HG03196 (cell line): Measurements from ENCODE around the gene SPPL3.
"Not testable (repeated sequence)": the region's sequence is repeated elsewhere in the genome, so short reads cannot be mapped to it uniquely, and the experiment has no call there.

Experiments
- ATAC-seq: cut with Tn5 transposase; IDR thresholded peaks from one replicate; pipeline ENCODE4 v1.9.1; 2021; ENCODE audit not compliant: unreplicated experiment

SPPL3 gene

DNA sequence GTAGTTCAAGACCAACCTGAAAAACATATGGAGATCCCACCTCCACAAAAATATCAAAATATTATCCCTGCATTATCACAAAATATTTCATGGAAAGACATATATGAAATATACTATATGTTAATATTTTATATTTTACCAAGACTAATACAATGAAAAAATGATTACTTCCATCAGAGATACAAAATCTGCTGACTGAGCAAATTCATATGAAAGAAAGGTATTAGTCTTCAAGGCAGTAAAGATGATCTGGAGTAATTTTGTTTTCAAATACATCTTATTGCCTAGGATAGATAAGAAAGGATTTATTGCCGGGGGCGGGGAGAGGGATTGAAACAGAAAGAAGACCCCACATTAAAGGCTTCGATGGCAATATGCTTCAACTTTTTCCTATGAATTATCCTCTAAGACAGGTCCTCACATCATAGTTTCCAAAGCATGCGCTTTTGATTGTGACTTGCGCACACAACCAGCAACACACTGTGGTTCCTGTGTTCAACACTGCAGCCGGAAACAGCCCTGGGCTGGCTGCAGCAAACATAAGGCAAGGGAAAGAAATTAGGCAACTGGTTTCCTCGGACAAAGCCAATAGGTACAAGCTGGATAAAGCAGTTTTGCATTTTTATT is 83.2 kb downstream of the SPPL3 start:
- ATAC-seq, result no peak

DNA sequence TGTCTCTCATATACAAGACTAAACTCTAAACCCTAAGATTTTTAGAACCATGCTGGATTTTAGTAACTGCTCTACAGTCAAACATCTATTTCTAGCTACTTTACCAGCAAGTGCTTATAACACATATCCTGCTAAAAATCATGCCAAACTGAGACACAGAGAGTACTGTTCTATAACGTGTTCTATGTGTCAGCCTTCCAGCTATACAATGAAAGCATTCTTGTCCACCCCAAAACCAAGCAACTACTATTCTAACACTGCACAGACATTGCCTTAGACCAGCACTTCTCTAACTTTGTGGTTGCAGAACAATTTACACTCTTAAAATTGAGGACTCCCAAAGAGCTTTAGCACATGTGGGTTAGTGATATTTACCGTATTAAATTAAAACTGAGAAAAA is 85.7 kb downstream of the SPPL3 start:
- no peak for ATAC-seq

DNA sequence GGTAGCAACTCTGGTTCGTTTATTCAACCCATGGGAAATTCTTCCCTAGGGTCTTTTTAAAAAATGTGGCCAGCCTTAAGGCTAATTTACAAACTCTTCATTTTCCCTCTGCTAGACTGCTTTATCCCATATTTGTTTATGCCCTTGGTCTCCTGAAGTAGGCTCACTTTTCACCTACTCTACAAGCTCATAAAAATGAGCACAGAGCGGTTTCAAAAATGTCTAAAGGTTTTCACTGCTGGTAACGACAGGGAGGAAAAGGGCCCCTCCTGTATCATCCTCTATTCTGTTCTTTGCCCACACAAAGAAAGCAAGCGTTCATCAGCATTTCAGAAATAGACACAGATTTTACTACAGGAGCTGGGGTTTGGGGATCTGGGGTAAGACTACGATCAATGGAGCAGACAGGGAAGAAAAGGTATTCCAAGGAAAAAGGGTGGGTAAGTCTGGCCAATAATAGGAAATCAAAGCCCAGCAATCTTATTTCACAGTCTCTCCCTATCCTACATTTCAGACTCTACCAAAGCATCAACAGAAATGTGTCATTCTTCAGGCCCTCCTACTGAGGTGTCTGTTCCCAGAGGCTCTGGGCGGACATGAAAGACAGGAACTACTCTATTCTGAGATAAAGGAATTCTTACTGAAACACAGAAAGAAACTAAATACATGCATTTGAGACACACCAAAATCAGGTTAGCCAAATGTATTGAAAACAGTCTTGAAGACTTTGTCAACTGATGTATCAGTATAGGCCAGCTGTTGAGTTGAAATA is 86.4 kb downstream of the SPPL3 start:
- no peak for ATAC-seq

DNA sequence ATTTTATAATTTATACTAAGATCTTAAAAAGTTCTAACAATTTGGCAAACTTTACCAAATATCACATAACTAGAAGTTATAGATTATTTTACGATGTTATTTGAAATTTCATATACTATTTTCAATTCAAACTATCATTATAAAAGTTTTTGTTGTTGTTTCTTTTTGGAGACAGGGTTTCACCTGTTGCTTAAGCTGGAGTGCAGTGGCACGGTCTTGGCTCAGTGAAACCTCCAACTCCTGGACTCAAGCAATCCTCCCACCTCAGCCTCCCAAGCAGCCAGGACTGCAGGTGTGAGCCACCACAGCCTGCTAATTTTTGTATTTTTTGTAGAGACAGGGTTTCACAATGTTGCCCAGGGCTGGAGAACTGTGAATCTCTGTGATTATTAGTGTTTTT is 87.8 kb downstream of the SPPL3 start:
- ATAC-seq, result no peak

DNA sequence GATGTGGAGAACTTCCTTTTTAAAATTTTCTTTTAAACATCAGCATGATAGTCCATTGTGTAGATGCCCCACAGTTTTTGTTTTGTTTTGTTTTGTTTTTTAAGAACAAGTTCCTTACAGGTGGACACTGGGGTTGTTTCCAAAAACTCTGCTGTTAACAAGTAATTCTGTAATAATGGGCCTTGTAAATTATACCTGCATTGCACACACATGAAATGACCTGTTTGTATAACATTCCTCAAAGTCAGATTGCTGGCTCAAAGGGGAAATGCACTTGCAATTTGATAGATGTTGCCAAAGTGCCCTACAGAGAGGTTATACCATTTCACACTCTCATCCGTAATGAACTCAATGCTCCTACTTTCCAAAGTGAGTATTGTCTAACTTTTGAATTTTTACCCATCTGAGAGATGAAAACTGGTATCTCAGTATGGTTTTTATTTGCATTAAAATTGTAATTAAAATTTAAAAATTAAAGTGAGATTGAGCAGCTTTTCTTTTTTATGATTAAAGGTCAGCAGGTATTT is 89.2 kb downstream of the SPPL3 start:
- ATAC-seq, result no peak

DNA sequence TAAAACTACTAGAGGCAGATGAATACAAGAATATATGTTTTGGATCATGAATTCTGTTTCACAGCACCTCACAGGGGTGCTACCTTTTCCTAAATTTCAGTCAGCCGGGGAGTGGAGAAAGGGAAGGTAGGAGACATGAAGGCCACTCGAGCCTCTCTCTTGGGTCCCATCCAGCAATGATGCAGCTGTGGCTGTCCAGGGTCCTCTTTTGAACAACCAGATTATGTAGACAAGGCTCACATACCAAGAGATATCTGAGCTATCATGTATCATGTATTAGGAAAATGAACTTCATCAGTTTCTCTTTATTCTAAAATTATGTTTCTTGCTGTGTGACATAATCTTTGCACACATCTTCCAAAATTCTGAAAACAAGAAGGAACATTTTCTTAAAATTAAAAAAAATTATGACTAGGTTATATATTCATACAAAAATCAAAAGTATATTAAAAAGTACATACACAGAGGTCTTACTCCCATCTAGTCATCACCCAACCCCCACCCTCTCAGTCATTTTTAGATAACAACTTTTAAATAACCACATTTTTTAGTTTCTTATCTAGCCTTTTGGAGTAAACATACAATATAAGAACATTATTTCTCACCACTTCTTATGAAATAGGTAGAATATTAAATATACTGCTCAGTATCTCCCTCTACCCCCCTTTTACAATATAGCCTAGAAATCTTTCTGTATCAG is 89.8 kb downstream of the SPPL3 start:
- no peak for ATAC-seq

DNA sequence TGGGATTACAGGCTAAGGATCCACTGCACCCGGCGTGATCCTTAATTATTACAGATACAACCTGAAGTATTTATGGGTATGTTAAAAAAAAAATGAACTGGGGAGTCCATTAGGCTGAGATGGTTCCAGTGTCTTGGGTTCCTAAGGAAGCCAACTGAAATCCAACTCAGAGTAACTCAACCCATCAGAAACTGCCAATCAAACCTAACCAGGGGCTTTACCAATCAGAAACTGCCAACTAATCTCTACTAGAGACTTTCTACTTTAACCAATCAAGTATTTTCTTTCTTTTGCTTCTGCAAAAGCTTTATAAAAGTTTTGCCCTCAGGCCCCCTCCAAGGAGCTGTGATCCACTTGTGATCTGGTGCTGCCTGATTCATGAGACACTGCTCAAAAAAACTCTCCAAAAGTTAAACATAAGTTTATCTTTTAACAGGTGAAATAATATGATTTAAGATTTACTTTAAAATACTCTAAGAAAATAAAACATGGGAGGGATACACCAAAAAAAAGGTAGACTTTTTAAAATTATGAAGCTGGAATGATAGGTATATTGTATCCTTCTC is 90.5 kb downstream of the SPPL3 start:
- ATAC-seq, result no peak

DNA sequence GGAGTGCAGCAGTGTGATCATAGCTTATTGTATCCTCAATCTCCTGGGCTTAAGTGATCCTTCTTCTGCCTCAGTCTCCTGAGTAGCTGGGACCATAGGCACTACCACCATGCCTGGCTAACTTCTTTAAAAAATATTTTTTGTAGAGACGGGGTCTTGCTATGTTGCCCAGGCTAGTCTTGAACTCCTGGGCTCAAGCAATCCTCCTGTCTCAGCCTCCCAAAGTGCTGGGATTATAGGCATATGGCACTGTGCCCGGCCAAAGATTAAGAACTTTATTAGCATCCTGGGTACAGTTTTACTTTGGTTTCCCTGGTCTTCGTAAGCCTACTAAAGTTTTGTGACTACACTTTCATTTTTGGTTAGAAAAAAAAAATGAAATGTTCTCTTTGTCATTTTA is 94.1 kb downstream of the SPPL3 start:
- no peak for ATAC-seq

DNA sequence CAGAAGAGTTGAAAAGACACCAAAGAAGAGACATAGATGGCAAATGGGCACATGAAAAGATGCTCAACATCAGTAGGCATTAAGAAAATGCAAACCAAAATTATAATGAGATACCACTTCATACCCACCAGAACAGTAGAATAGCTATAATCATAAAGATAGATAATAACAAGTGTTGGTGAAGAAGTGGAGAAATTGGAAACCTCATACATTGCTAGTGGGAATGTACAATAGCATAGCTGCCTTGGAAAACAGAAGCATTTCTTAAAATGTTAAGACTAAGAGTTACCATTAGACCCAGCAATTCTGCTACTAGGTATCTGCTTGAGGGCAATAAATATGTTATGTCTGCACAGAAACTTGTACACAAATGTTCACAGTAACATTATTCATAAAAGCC is 99.7 kb downstream of the SPPL3 start:
- ATAC-seq, result no peak

DNA sequence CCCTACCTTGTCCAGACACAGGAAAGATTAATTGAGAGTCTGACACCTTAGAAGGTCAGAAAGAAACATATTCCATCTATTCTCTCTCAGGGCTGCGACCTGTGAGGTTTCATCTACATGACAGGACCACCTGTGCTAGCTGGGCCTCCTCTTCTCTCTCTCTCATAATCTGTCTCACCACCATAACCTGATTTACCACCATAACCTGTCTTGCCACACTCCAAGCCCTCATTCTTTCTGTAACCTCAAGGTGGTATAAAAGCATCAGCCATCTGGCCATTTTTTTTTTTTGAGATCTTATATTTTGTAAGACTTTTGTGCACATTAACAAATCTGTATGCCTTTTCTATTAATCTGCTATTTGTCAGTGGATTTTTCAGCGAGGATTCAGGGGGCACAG is 103.0 kb downstream of the SPPL3 start:
- ATAC-seq, result no peak

DNA sequence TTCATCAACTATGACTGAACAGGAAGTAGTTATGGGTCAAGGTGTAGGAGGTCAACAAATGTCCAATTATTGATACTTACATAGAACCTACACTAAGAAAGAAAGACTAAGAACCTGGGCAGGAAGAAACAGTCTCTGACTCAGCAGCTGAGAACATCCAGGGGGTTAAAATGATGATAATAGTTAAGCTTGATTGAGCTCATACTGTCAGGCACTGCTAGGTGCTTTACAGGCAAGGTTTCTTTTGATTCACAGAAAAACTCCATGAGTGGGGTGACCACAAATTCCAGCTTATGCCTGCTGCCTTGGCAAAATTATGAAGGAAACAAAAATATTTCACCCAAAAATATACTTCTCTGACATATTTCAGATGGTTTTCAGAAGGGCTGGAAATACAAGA is 103.5 kb downstream of the SPPL3 start:
- ATAC-seq, result no peak

DNA sequence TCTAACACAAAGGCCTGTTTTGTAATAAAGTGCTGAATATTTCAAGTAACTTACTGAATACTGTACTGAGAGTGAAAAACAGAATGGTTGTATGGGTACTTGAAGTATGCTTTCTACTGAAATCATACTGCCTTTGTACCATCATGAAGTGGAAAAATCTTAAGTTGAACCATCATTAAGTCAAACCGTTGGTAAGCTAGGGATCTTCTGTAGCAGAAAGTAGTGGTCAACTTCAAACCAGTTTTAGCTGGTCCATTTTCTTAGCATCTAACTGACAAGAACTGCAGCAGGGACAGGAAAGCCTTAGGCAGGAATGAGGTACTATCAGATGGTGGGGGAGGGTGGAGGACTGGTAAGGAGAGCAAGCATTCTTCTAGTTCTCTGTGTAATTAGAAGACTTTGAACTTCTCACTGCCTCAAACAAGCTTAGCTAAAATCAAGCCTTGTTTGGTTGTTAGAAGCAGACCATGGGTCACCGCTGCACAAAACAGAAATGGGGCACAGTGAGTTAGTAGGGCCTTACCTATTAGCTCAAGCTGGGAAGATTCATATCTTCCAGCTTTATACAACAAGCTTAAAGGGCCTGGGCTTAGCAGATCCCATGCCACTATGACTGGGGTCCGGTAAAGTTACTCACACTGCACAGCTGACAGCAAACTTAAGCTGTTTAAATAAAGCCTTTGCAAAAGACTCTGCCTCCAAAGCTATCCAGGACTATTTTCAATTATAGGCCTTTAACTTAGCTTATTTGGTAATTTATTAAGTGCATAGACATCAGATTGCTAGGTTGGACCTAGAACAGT is 104.7 kb downstream of the SPPL3 start:
- no peak for ATAC-seq

DNA sequence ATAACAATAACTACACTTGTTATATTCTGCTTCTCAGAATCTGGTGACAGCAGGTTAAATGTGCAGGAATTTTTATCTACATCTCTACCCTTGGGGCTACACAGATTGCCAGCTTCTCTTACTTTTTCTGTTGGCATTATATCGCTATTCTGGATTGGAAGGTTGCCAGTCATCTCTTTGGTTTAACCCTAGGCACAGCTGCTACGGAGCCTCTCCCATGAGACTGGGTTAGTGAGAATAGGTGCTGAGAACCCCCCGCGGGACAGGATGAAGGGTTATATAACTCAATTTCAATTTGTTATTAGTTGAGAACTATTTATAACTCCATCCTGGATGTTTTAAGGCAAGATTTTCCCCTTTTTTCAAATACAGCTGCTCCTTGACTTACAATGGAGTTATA is 105.5 kb downstream of the SPPL3 start:
- no peak for ATAC-seq

DNA sequence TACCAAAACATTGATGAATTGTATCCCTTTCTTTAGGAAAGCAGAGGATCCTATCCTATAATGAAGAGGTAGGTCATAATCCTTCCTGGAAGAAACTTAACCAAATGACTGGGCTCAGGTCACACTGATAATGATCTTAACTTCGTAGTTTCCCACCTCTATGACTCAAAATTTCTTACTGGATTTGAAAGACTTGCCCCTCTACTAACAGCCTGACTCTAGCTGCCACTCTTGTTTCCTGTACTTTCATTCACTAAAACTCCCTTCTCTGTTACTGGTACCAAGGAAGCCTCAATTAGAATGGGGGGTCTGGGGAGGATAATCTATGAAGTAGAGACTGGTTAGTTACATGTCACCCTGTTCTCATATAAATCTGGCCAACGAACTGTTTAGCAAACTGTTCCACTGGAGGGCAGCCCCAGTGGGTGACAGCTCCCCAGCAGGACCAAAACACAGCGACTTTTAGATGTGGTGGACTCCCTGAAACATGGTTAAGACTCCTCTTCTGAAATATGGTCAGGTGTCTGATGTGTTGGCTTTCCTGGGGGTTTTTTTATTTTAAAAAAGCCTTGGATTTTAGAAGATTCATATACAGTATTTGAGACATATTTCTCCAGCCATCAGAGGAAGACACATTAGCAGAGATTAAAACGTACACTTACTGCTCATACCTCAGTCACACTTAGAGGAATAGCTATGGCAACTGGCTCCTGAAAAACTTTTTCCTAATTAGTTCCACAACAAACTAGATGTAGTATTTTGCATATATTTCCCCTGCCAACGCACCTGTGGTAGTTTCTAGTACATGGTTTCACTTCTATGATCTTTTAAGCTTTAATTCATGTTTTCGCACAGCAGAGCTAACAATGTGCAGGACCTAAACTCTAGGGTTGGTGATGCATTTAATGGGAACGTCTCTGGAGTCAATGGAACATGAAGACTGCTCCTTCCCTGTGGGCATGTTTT is 106.2 kb downstream of the SPPL3 start:
- no peak for ATAC-seq

DNA sequence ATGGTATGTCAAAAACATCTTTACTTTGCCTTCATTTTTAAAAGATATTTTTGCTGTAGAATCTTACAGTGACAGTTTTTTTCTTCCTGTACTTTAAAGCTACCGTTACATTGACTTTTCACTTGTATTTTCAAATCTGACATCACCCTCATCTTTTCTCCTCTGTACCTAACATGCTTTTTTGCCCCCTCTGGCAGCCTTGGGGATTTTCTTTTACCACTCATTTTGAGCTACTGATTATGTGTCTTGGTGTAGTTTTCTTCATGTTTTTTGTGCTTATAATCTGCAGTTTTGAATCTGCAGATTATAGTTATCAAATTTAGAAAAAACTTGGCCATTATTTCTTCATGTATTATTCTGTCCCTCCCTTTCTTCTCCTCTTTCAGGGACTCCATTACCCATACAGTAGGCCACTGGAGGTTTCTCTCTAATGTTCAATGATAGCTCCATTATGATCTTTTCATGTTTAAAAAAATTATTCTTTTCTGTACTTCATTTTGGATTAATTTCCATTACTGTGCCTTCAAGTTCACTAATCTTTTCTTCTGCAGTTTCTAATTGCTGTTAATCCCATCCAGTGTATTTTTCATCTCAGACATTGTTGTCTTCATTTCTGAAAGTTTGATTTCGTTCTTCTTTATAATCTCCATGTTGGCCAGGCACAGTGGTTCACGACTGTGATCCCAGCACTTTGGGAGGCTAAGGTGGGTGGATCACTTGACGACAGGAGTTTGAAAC is 108.5 kb downstream of the SPPL3 start:
- no peak for ATAC-seq

DNA sequence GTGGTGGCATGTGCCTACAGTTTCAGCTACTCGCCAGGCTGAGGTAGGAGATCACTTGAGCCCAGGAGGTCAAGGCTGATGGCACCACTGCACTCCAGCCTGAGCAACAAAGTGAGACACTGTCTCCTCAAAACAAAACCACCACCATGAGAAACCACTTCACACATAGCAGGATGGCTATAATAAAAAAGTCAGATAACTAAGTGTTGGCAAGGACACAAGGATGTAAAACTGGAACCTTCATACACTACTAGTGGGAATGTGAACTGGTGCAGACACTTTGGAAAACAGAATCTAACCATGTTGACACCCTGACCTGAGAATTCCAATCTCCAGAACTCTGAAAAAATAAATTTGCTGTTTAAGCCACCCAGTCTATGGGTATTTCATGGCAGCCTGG is 110.8 kb downstream of the SPPL3 start:
- ATAC-seq, result no peak

DNA sequence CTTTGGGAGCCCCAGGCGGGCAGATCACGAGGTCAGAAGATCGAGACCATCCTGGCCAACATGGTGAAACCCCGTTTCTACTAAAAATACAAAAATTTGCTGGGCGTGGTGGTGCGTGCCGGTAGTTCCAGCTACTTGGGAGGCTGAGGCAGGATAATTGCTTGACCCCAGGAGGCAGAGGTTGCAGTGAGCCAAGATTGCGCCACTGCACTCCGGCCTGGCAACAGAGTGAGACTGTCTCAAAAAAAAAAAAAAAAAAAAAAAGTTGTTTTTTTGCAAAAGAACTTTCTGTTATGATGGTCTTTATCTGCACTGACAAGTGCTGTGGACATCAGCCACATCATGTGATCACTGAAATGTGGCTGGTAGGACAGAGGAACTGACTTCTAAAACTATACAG is 111.7 kb downstream of the SPPL3 start:
- not testable (repeated sequence) for ATAC-seq

DNA sequence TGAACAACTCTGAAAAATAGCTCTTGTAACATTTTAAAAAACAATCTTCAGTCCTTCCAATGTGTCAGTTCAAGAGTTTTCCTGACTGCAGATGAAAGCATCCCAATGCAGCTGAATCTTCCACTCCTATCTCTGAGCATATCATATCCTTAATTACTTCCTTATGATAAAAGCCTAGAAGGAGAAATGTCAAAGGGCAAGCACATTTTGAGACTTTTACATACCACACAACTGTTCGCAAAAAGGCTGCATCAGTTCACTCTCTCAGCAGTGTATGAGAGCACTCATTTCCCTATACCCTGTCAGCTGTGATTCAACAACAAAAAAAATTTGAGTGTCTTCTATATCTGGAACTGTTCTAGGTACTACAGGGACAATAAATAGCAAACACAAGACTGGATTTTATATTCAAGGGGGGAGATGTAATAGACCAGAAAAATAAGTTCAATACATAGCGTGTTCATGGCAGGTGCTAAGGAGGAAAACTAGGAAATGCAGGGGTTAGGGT is 112.4 kb downstream of the SPPL3 start:
- no peak for ATAC-seq

DNA sequence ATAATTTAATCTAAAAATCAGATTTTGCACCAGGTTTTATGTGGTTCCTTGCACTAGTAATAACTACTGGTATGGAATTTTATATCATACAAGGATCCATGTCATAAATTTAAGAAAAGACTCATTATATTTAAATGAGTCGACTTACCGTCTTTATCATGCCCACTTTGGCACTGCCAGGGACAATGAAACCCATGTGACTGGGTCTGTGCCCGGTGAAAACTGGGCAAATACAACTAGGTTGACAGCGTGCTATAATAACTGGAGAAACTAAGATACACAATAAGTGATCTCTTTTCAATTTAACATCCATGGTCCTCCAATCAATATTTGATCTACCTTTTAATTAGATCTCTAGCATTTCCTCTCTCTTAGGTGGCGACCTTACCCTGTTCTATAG is 114.0 kb downstream of the SPPL3 start:
- no peak for ATAC-seq
